GM23338 (cell line): Measurements from ENCODE around the gene KIF1A.

Source experiments
- CREB1 ChIP-seq: fragments of 250-450 bp; sonication (Bioruptor Pico); IDR thresholded peaks from 2 replicates; pipeline ENCODE4 v1.5.0; 2020; ENCODE audit warnings: low read depth, mild to moderate bottlenecking, moderate library complexity
- EZH2 ChIP-seq: fragments of 200-600 bp; sonication (generic); IDR thresholded peaks from one replicate; pipeline ENCODE4 v1.8.0; 2017; ENCODE audit warnings: antibody characterized with exemption, mild to moderate bottlenecking, low read depth; ENCODE audit not compliant: unreplicated experiment
- EZH2phosphoT487 ChIP-seq: fragments of 200-600 bp; sonication (generic); IDR thresholded peaks from one replicate; pipeline ENCODE4 v1.8.1; 2018; ENCODE audit warnings: antibody characterized with exemption; ENCODE audit not compliant: unreplicated experiment
- JUNB ChIP-seq: IDR thresholded peaks from one replicate; pipeline ENCODE4 v1.6.1; 2016; ENCODE audit warnings: antibody characterized with exemption; ENCODE audit not compliant: unreplicated experiment
- NANOG ChIP-seq: IDR thresholded peaks from 2 replicates; pipeline ENCODE4 v1.6.1; 2016; ENCODE audit warnings: antibody characterized with exemption, borderline replicate concordance
- POLR2AphosphoS5 ChIP-seq: IDR thresholded peaks from 2 replicates; pipeline ENCODE4 v1.6.1; 2016; ENCODE audit warnings: antibody characterized with exemption, low read depth
- STAT1 ChIP-seq: IDR thresholded peaks from one replicate; pipeline ENCODE4 v1.6.1; 2016; ENCODE audit warnings: antibody characterized with exemption; ENCODE audit not compliant: unreplicated experiment
- ZNF114 ChIP-seq: fragments of 250-450 bp; sonication (Bioruptor Pico); IDR thresholded peaks from 2 replicates; pipeline ENCODE4 v1.5.0; 2020; ENCODE audit warnings: mild to moderate bottlenecking, moderate library complexity
- ZNF331 ChIP-seq: fragments of 250-450 bp; sonication (Bioruptor Pico); IDR thresholded peaks from 2 replicates; pipeline ENCODE4 v1.5.0; 2020; ENCODE audit warnings: low read depth, mild to moderate bottlenecking, moderate library complexity
- TF ChIP-seq, protein P1 (sequence below): IDR thresholded peaks from 2 replicates; pipeline ENCODE4 v1.6.1; 2016; ENCODE audit warnings: antibody characterized with exemption
- TF ChIP-seq, protein P2 (sequence below), 2 experiments: fragments of 200-600 bp in 1 of 2; sonication (generic) in 1 of 2; conservative IDR thresholded peaks; 2 replicates each; pipeline versions ENCODE4 v1.5.1 to v1.6.1; 2016 to 2017; ENCODE audit warnings: antibody characterized with exemption in 2 of 2, low read depth in 2 of 2, mild to moderate bottlenecking in 2 of 2, moderate library complexity in 1 of 2
- TF ChIP-seq, protein P3 (sequence below): IDR thresholded peaks from one replicate; pipeline ENCODE4 v1.6.1; 2018; ENCODE audit warnings: antibody characterized with exemption; ENCODE audit not compliant: unreplicated experiment
- TF ChIP-seq, protein P4 (sequence below): fragments of 250-450 bp; sonication (Bioruptor Pico); IDR thresholded peaks from 2 replicates; pipeline ENCODE4 v1.5.0; 2020; ENCODE audit warnings: mild to moderate bottlenecking, moderate library complexity

DNA sequence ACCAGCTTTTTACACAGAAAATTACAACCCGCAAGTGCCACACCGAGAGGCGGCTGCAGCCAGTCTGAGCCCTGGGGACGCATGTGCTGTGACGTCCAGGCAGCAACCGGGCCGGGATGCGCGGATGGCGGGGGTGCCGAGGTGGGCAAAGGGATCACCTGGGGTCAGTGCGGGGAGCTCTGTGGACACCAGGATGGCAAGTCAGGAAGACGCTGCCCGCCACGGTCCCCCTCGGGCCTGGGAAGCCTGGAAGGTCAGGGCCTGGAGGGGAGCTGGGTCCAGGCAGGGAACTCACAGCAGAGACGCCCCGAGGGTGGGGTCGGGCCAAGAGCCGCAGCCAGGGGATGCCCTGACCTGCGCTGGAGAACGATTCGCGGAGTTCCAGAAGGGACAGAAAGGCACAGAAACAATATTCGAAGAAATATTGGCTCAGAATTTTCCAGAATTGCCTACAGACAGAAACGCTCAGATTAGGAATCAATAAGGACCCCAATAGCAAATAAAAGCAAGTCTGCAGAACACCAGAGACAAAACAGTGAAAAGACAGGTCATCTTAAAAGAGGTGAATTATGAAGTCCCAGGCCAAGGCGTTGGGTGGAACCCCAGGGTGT, 11.7 kb upstream of the KIF1A start:
- TF ChIP-seq, protein P1, sequence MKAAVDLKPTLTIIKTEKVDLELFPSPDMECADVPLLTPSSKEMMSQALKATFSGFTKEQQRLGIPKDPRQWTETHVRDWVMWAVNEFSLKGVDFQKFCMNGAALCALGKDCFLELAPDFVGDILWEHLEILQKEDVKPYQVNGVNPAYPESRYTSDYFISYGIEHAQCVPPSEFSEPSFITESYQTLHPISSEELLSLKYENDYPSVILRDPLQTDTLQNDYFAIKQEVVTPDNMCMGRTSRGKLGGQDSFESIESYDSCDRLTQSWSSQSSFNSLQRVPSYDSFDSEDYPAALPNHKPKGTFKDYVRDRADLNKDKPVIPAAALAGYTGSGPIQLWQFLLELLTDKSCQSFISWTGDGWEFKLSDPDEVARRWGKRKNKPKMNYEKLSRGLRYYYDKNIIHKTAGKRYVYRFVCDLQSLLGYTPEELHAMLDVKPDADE: no peak
- TF ChIP-seq POLR2AphosphoS5 (no peak; the same call in 1 of the 2 replicates), ZNF331 (CRISPR knock-in tag) (no peak), JUNB (no peak), EZH2phosphoT487 (no peak), CREB1 (CRISPR knock-in tag) (no peak), EZH2 (no peak), STAT1 (no peak), NANOG (no peak), ZNF114 (CRISPR knock-in tag) (no peak)
- TF ChIP-seq, protein P2, sequence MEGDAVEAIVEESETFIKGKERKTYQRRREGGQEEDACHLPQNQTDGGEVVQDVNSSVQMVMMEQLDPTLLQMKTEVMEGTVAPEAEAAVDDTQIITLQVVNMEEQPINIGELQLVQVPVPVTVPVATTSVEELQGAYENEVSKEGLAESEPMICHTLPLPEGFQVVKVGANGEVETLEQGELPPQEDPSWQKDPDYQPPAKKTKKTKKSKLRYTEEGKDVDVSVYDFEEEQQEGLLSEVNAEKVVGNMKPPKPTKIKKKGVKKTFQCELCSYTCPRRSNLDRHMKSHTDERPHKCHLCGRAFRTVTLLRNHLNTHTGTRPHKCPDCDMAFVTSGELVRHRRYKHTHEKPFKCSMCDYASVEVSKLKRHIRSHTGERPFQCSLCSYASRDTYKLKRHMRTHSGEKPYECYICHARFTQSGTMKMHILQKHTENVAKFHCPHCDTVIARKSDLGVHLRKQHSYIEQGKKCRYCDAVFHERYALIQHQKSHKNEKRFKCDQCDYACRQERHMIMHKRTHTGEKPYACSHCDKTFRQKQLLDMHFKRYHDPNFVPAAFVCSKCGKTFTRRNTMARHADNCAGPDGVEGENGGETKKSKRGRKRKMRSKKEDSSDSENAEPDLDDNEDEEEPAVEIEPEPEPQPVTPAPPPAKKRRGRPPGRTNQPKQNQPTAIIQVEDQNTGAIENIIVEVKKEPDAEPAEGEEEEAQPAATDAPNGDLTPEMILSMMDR (conservative IDR thresholded peaks at IDR 0.05; ENCODE audit: low read depth in 2 of 2): no peak
- TF ChIP-seq, protein P3, sequence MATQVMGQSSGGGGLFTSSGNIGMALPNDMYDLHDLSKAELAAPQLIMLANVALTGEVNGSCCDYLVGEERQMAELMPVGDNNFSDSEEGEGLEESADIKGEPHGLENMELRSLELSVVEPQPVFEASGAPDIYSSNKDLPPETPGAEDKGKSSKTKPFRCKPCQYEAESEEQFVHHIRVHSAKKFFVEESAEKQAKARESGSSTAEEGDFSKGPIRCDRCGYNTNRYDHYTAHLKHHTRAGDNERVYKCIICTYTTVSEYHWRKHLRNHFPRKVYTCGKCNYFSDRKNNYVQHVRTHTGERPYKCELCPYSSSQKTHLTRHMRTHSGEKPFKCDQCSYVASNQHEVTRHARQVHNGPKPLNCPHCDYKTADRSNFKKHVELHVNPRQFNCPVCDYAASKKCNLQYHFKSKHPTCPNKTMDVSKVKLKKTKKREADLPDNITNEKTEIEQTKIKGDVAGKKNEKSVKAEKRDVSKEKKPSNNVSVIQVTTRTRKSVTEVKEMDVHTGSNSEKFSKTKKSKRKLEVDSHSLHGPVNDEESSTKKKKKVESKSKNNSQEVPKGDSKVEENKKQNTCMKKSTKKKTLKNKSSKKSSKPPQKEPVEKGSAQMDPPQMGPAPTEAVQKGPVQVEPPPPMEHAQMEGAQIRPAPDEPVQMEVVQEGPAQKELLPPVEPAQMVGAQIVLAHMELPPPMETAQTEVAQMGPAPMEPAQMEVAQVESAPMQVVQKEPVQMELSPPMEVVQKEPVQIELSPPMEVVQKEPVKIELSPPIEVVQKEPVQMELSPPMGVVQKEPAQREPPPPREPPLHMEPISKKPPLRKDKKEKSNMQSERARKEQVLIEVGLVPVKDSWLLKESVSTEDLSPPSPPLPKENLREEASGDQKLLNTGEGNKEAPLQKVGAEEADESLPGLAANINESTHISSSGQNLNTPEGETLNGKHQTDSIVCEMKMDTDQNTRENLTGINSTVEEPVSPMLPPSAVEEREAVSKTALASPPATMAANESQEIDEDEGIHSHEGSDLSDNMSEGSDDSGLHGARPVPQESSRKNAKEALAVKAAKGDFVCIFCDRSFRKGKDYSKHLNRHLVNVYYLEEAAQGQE: no peak
- TF ChIP-seq, protein P4, sequence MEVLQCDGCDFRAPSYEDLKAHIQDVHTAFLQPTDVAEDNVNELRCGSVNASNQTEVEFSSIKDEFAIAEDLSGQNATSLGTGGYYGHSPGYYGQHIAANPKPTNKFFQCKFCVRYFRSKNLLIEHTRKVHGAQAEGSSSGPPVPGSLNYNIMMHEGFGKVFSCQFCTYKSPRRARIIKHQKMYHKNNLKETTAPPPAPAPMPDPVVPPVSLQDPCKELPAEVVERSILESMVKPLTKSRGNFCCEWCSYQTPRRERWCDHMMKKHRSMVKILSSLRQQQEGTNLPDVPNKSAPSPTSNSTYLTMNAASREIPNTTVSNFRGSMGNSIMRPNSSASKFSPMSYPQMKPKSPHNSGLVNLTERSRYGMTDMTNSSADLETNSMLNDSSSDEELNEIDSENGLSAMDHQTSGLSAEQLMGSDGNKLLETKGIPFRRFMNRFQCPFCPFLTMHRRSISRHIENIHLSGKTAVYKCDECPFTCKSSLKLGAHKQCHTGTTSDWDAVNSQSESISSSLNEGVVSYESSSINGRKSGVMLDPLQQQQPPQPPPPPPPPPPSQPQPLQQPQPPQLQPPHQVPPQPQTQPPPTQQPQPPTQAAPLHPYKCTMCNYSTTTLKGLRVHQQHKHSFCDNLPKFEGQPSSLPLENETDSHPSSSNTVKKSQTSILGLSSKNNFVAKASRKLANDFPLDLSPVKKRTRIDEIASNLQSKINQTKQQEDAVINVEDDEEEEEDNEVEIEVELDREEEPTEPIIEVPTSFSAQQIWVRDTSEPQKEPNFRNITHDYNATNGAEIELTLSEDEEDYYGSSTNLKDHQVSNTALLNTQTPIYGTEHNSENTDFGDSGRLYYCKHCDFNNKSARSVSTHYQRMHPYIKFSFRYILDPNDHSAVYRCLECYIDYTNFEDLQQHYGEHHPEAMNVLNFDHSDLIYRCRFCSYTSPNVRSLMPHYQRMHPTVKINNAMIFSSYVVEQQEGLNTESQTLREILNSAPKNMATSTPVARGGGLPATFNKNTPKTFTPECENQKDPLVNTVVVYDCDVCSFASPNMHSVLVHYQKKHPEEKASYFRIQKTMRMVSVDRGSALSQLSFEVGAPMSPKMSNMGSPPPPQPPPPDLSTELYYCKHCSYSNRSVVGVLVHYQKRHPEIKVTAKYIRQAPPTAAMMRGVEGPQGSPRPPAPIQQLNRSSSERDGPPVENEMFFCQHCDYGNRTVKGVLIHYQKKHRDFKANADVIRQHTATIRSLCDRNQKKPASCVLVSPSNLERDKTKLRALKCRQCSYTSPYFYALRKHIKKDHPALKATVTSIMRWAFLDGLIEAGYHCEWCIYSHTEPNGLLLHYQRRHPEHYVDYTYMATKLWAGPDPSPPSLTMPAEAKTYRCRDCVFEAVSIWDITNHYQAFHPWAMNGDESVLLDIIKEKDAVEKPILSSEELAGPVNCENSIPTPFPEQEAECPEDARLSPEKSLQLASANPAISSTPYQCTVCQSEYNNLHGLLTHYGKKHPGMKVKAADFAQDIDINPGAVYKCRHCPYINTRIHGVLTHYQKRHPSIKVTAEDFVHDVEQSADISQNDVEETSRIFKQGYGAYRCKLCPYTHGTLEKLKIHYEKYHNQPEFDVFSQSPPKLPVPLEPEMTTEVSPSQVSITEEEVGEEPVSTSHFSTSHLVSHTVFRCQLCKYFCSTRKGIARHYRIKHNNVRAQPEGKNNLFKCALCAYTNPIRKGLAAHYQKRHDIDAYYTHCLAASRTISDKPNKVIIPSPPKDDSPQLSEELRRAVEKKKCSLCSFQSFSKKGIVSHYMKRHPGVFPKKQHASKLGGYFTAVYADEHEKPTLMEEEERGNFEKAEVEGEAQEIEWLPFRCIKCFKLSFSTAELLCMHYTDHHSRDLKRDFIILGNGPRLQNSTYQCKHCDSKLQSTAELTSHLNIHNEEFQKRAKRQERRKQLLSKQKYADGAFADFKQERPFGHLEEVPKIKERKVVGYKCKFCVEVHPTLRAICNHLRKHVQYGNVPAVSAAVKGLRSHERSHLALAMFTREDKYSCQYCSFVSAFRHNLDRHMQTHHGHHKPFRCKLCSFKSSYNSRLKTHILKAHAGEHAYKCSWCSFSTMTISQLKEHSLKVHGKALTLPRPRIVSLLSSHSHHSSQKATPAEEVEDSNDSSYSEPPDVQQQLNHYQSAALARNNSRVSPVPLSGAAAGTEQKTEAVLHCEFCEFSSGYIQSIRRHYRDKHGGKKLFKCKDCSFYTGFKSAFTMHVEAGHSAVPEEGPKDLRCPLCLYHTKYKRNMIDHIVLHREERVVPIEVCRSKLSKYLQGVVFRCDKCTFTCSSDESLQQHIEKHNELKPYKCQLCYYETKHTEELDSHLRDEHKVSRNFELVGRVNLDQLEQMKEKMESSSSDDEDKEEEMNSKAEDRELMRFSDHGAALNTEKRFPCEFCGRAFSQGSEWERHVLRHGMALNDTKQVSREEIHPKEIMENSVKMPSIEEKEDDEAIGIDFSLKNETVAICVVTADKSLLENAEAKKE (CRISPR knock-in tag): no peak
